Stimulated activated CD4-positive, alpha-beta T cell treated with anti-CD3 and anti-CD28 coated beads, TNF-alpha, amount 100 ng/mL, for 48 hours (primary cell): ENCODE measurements around the gene KLHL33.

ENCODE experiments used
- DNase-seq, 3 donors: peaks; one replicate each; pipeline ENCODE4 v3.0.0-alpha.2; 2020; ENCODE audit warnings: low read depth in 3 of 3

Gene KLHL33, protein sequence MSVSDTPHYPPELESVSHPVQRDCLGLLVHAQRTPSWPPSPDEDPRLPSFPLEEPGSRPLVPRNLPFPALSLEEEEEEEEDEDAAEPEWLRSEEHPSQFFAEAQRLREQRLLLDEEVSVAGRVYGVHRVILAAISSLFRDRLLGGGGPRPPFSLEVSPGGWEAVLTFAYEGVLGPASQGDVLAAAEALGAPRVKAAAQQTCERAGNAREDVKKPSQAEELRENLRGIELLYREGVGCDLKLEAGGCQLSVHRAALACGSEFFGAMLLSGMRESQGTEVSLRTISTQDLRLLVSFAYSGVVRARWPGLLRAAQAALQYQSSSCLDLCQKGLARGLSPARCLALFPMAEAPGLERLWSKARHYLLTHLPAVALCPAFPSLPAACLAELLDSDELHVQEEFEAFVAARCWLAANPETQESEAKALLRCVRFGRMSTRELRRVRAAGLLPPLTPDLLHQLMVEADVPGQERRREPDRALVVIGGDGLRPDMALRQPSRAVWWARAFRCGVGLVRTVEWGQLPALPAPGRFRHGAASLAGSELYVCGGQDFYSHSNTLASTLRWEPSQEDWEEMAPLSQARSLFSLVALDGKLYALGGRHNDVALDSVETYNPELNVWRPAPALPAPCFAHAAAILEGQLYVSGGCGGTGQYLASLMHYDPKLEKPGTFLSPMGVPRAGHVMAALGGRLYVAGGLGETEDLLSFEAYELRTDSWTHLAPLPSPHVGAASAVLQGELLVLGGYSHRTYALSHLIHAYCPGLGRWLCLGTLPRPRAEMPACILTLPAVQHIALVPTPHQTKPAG

DNA sequence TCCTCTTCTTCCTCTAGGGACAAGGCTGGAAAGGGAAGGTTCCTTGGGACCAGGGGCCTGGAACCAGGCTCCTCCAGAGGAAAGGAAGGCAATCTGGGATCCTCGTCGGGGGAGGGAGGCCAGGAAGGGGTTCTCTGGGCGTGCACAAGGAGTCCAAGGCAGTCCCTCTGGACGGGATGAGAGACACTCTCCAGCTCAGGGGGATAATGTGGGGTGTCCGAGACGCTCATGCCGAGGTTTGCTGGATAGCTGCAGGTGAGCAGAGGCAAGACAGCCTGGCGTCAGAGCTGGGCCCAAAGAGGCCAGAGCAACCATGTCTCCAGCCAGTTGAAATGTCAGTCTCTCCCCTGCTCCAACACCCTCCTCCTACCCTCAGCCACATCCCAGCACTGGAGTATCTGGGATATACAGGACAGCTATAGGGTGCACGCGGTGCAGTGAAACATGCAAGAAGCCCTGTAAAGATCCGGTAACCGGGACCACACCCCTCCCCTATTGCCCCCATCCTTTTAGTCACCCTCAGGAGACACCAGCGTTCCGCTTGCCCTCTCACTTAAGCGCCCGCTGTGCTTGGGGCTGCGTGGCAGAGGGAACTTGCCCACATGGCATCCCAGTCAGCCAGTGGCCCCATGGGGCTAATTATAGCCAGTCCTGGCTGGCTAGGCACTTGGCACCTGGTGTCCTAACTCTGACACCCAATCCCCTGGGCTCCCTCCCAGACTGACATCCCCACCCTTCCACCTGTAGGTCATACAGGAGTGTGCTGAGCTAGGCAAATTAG lies at the start of gene KLHL33:
Gene KLHL33 (minus strand): TSS at position 585 of the 781 bp plus-strand sequence. CDS start 355 bp downstream, at position 230.
- no peak for DNase-seq

DNA sequence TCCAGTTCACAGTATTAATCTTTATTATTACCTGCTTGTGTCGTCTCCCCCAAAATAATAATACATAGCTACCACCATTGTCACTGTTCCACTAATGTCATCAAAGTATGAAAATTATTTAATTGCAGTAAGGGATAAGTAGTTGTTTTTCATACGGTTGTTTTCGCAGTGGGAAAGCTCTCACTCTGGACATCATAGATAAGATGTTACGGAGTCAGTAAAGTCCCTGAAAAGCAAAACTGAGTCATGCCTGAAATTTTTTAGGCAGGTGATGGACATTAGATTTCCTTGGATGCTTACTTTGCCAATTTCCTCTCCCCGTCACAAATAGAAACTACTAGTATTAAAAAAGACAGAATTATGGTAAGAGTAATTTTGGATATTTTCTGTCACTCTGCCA lies 46.4 kb upstream of the KLHL33 start:
- DNase-seq = no peak

DNA sequence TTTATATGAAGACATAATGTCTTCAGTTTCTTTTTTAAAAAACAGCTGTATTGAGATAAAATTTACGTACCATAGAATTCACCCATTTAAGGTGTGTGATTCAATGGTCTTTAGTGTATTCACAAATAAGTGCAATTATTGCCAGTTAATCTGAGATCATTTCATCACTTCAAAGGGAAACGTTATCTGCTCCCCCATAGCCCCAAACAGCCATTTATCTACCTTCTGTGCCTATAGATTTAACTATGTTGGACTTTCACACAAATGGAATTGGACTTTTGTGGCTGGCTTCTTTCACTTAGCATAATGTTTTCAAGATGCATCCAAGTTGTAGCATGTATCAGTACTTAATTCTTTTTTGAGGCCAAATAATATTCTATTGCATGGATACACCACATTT lies 42.9 kb upstream of the KLHL33 start:
- DNase-seq = no peak

DNA sequence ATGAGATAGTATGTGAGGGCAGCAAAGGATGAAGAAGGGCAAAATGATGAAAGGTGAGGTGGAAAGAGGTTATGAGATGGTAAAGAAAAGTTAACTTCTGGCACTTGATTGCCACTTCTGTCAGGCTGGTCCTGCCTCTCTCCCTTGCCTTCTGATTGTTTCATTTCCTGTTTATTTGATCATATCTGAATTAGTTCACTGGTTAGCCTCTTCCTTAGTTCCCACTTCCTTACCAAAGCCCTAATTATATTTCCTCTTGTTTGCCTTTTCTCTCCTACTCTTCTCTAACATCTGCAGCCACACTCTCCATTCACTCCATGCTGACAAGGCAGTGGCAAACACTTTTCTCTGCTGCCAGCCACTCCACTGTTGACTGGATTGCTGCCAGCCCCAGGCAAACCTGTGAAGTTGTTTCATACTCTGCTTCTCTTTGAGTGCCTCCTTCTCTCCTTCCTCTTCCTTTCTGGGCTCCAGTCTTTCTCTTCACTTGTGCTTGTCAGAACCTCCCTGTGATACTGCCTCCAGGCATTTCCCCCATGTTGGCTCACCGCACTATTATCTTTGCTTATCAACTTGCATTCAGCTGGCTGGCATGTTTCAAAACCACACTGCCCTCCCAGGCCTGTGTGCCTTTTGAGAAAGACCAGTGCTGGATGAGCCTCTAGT lies 41.4 kb upstream of the KLHL33 start:
- no peak for DNase-seq

DNA sequence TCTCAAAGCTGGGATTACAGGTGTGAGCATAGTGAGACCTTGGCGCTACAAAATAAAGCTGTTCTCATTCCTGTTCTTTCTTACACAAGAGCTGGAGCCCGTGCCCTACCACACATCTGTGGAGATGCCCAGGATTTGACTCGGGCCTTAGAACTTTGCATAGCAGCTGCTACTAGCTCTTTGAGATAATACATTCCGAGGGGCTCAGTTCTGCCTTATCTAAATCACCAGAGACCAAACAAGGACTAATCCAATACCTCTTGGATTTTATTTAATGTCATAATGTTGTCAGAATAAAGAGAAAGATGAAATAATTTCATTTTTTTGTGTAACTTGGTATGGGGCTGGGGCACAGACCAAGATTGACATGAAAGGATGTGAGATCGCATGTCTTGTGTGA lies 40.8 kb upstream of the KLHL33 start:
- DNase-seq = no peak

DNA sequence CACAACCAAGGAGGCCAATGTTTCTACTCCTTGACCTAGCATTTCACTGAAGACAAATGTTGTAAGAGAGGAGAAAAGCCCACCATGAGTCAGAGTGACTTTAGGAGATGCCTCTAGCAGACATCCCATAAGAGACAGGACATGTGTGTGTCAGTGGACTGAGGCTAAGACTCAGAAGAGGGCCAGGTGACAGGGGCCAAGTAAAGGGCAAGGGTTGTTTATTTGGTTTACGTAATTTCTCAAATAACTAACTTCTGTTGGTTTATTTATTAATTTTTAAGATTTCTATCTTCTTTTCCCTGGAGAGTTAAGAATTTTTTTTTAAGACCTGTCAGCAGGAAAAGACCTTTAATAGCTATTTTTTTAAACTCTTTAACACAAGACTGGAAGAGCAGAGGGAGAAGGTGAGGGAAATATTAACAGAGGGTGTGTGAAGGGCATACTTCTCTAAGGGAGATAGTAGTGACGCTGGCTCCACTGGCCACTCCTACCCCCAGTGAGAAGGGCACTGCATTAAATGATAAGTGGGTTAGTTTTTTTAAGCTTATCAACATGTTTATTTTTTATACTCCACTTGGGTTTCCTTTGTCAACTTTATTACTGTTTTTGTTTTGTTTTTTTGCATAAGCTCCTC lies 36.7 kb upstream of the KLHL33 start:
- no peak for DNase-seq

DNA sequence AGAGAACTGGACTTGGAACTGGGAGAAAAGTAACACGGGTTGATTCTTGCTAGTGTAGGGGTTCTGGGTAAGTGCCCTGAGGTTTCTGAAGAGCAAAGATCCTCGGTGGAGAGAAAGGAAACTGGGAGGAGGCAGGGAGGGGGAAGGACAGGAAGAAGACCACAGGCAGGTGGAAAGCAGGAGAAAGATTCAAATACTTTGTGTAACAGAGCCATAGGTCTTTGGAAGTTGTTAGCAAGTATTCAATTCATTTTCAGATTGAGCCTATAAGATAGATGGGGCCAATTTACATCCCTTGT lies 34.6 kb upstream of the KLHL33 start:
- no peak for DNase-seq

DNA sequence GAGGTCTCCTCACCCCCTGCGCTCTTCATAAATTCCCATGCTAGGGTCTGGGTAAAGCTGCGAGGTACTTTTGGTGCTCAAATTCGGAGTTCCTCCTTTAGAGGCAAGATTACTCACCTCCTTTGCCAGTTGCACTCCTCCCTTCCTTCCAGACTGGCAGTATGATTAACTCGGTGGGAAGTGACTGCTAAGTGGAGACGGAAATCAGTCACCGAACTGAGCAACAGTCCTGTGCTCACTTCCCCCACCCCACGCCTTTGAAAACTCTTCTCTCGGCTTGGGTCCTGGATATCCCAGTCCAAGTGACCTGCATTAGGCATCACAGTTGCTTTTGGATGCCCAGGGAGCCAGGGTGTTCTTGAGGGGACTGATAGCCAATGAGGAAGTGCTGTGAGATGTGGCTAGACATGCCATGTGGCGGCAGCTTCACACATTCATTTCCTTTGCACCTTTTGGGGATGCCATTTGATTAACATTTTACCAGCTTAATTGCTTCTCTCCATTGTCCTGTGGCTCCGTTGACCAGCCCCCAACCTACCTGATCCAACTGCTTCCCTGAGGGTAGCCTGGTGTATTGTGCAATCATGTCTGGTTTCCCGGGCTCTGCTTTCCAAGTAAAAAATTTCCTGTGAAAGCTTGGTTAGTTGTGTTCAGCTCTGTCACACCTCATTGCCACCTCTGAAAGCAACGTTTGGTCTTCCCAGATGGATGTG lies 34.1 kb upstream of the KLHL33 start:
- DNase-seq = peak; percentile 43 to 54 (median 46)

DNA sequence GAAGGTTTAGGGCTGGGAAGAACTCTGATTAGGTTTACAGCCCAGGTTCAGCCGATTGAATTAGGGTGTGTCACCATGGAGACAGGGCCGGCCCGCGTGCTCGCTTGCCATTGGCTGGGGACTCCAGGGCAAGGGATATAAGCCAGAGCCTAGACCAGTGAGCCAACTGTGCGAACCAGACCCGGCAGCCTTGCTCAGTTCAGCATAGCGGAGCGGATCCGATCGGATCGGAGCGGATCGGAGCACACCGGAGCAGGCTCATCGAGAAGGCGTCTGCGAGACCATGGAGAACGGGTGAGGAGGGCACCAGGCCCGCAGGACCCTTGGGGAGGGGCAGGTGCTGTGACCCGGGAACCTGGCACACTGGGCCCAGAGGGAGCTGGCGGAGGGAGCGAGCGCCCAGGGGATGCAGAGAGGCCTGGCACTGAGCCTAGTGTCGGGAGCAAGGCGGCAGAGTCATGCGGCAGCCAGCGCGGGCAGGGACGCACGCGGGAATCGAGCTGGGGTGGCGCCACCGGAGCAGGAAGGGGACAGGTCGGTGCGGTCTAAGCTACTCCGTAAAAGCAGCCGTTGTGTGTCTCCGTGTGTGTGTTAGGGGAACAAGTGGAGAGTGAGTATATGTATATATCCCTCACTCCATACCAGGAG lies 33.4 kb upstream of the KLHL33 start, which contains the start of gene PNP:
Gene PNP (plus strand): TSS at position 165 of the 648 bp plus-strand sequence. CDS start 119 bp downstream, at position 284.
- peak; percentile 77 to 85 (median 81) for DNase-seq

DNA sequence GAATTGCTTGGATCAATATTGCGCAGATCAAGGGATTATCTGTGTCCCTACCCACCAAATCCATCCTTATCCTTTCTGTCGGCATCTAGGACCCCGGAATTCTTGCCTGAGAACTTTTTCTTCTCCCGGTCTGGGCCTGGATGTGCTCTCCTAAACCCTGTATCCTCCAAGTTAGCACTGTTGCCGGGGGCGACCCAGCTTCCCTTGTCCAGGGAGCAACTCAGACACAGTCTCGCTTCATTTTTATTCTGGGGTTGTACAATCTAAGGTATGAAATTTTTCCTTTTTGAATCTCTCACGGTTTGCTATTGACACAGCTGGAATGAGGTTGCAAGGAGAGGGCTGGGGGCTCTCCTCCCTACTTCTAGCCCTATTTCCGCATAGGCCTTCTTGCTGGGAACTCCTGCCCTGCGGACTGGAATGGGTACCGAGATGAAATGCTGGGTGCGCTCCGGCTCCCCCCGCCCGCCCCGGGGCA lies 32.8 kb upstream of the KLHL33 start:
- DNase-seq = no peak

DNA sequence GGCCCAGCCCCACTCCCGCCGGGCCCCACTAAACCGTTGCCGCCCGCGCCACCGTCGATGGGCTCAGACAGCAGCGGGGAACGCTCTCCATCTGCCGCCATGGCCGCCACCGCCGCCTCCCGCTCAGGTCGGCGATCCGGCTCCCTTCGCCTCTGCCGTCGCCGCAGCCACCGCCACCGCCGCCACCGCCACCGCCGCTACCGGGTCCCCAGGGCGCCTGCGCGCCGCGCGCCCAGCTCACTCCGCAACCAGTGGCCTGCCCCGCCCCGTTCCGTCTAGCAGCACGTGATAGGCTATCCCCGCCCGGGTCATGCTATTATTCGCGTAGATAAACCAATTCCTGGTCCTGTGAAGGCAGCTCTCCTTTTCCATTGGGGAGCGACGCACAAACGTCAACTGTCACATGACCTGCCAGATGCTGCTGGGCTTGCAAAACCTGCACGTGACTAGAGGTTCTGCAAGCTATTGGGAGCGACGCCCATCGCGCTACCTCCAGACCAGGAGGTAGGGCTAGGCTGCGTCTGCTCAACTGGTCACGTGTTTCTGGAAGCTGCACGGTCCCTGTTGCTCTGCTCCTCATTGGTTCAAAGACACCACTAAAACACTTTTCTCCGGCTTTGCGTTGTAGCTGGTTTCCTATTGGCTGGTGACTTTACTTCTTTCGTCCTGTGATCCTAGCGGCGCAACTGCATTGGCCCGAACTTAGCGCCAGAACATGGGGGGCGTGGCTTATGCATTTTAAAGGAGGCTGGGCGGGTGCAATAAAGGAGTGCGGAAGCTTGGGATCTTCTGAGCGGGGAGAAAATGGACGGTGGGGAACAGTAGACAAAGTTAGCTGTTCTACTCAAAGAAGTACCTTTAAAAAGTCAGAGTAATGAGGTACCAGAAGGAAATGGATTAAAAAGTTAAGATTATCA lies 25.5 kb upstream of the KLHL33 start, which contains the start of gene PIP4P1:
Gene PIP4P1 (minus strand): TSS at position 210 of the 917 bp plus-strand sequence. CDS start 109 bp downstream, at position 101.
- peak; percentile 93 to 97 (median 95) for DNase-seq

DNA sequence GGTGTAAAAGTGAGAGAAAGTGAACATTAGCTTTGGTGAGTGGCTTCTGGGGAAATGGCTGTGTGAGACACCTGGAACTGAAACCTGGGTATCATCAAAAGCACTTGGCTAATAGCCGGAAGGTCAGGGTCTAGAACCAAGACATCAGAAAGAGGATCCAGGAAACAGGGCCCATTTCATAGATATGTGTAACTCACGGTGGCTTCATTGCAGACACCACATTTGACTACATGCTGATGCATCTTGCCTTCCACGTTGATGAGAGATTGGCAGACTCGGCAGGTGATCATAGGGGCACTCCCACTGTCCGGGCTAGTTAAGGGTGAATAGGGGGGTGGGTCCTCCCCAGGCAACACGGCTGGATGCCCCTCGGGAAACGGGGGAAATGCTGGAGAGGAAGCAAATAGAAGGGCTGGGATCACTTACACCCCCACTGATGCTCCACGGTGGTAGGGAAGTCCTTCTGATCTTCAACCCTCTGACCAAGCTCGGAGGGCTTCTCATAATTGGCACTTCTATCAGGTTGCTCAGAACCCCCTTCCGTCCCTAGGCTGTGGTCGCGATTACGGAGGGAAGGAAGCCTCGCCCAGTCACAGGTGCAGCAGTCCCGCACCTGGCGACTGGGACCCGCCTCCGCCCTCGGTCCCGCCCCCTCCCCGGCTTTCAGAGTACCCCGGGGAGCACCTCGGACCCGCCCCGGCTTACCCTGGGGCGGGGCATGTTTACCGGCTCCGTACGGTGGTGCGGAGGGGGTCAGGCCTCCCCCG lies 24.7 kb upstream of the KLHL33 start:
- peak in 1 of 3 donors; percentile 37 for DNase-seq

DNA sequence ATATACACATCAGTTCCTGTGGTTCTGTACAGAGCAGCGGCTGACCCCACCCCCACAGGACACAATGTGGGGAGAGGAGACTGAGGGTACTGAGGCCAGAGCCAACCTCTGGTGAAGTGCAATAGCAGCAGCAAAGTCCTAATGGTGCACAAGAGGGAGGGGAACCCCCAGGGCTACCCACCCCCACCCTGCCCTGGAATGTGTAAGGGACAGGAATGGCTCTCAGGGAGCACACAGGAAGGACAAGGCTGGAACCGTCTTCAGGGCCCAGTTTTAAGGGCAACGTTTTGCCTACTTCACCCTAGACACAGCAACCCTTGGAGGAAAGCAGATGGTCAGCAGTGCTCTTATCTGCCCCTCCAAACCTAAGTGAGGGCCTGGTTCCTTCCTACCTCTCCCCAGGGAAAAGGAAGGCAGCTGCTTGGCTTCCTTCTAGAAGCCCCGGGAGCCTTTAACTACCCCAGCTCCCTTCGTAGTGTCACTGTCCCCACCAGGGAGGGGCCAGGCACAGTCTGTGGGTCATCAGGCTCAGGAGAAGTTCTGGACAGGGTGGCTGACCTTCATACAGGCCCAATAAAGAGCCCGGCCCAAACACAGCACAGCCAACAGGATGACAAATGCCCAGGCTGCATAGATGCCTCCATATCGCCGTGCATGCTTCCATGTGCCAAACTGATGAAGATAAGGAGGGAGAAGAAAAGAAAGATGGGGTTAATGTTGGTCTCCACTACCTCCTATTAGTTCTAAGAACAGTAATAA lies 22.2 kb upstream of the KLHL33 start:
- no peak for DNase-seq

DNA sequence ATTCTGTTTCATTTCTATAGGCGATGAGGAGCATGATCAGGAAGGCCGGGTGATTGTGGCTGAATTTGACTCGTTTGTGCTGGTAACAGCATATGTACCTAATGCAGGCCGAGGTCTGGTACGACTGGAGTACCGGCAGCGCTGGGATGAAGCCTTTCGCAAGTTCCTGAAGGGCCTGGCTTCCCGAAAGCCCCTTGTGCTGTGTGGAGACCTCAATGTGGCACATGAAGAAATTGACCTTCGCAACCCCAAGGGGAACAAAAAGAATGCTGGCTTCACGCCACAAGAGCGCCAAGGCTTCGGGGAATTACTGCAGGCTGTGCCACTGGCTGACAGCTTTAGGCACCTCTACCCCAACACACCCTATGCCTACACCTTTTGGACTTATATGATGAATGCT lies 21.0 kb upstream of the KLHL33 start:
- no peak for DNase-seq

DNA sequence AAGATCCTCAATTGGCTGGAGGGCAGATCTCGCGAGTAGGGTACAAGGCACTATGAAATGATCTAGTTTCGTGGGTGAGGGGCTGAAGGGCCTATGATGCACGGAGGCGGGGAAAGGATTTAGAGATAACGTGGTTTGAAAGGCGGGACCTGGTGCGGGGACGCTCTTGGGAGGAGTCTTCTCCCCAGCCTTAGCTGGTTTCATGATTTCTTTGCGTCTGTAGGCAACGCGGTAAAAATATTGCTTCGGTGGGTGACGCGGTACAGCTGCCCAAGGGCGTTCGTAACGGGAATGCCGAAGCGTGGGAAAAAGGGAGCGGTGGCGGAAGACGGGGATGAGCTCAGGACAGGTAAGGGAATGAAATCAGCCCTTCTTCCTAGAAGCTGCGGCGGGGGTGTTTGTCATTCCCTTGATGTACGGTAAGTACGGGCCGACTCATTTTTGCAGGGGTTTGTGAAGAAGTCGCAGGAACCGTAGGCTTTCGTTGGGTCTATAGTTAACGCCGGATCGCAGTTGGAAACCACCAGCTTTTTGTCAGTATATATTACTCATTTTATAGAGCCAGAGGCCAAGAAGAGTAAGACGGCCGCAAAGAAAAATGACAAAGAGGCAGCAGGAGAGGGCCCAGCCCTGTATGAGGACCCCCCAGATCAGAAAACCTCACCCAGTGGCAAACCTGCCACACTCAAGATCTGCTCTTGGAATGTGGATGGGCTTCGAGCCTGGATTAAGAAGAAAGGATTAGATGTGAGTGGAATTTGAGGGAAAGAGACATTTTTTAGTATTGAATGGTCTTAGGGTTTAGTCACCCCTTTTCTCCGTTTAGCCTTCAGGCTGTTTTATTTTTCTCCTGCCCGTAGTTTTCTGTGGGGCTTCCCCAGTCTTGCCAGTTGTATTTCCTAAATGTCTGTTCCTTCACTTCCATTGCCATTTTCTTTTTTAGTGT lies 19.7 kb upstream of the KLHL33 start:
- DNase-seq = peak in 2 of 3 donors; percentile 52 to 66
